HEK293 (cell line): ENCODE data around the gene PPT2.
A peak's percentile ranks its signal among the peaks of the same experiment; 100 is the strongest.

Experiments
- CTCF ChIA-PET: fragments of 350-600 bp; formaldehyde crosslinking; extraction: SDS; loops from one replicate; lab custom pipeline; 2021; ENCODE audit warnings: antibody characterized with exemption; lab: Yijun Ruan, JAX
- POLR2A ChIA-PET: fragments of 300-600 bp; formaldehyde crosslinking; extraction: SDS; loops from one replicate; lab custom pipeline; 2020; ENCODE audit warnings: antibody characterized with exemption, inconsistent platforms; lab: Yijun Ruan, JAX
- H3K27ac ChIP-seq: fragments of 200-500 bp; sonication (Bioruptor generic); 2 replicates; pipeline ENCODE4 v1.5.1; 2014; ENCODE audit warnings: low read depth, low read length, control low read depth, inconsistent platforms; ENCODE audit errors: extremely low read depth
- H3K36me3 ChIP-seq, 2 experiments: fragments of 200-500 bp in 1 of 2; sonication (Bioruptor generic) in 1 of 2; 1 replicate in 1 of 2; 2 replicates in 1 of 2; pipeline ENCODE4 v1.5.1; 2014 to 2017; ENCODE audit warnings: inconsistent platforms in 2 of 2, low read length in 2 of 2; ENCODE audit not compliant: control insufficient read depth in 2 of 2, insufficient read depth in 1 of 2
- H3K4me1 ChIP-seq: fragments of 200-500 bp; sonication (Bioruptor generic); 2 replicates; pipeline ENCODE4 v1.5.1; 2014; ENCODE audit warnings: mild to moderate bottlenecking, low read length, inconsistent platforms; ENCODE audit not compliant: control insufficient read depth, insufficient read depth
- H3K4me3 ChIP-seq: 2 replicates; pipeline ENCODE4 v1.5.1; 2011; ENCODE audit warnings: low read depth, mild to moderate bottlenecking, control low read depth, low read length, moderate library complexity
- H3K9me3 ChIP-seq: fragments of 200-500 bp; sonication (Bioruptor generic); 2 replicates; pipeline ENCODE4 v1.5.1; 2014; ENCODE audit warnings: low read depth, low read length, inconsistent platforms; ENCODE audit not compliant: control insufficient read depth, insufficient read depth
- BCL11B ChIP-seq: fragments of 450-650 bp; formaldehyde crosslinking; IDR thresholded peaks from 2 replicates; pipeline ENCODE4 v1.5.1; 2016; ENCODE audit warnings: low read depth, missing biosample characterization, missing genetic modification characterization
- GFI1B ChIP-seq: fragments of 450-650 bp; formaldehyde crosslinking; IDR thresholded peaks from 2 replicates; pipeline ENCODE4 v1.5.1; 2016; ENCODE audit warnings: missing biosample characterization, missing genetic modification characterization
- GLIS2 ChIP-seq: fragments of 450-650 bp; formaldehyde crosslinking; IDR thresholded peaks from 2 replicates; pipeline ENCODE4 v1.5.1; 2016; ENCODE audit warnings: missing biosample characterization, missing genetic modification characterization
- HOXD13 ChIP-seq: sonication (generic); formaldehyde crosslinking; IDR thresholded peaks from 2 replicates; pipeline ENCODE4 v1.8.0; 2022; ENCODE audit warnings: missing genetic modification reagents, borderline replicate concordance
- KLF17 ChIP-seq: fragments of 450-650 bp; formaldehyde crosslinking; IDR thresholded peaks from 2 replicates; pipeline ENCODE4 v1.5.1; 2016; ENCODE audit warnings: missing biosample characterization, missing genetic modification characterization
- KLF7 ChIP-seq: fragments of 450-650 bp; formaldehyde crosslinking; IDR thresholded peaks from 2 replicates; pipeline ENCODE4 v1.5.1; 2016; ENCODE audit warnings: missing biosample characterization, missing genetic modification characterization, borderline replicate concordance
- MYNN ChIP-seq: fragments of 450-650 bp; formaldehyde crosslinking; IDR thresholded peaks from 2 replicates; pipeline ENCODE4 v1.5.1; 2016; ENCODE audit warnings: missing biosample characterization, missing genetic modification characterization, borderline replicate concordance
- PRDM4 ChIP-seq: fragments of 450-650 bp; formaldehyde crosslinking; IDR thresholded peaks from 2 replicates; pipeline ENCODE4 v1.5.1; 2017; ENCODE audit warnings: missing biosample characterization, missing genetic modification characterization
- PRDM6 ChIP-seq: fragments of 450-650 bp; formaldehyde crosslinking; IDR thresholded peaks from 2 replicates; pipeline ENCODE4 v1.5.1; 2017; ENCODE audit warnings: missing biosample characterization, missing genetic modification characterization
- REPIN1 ChIP-seq: fragments of 450-650 bp; formaldehyde crosslinking; IDR thresholded peaks from 2 replicates; pipeline ENCODE4 v1.5.1; 2017; ENCODE audit warnings: missing biosample characterization, missing genetic modification characterization, low read depth
- WT1 ChIP-seq: fragments of 450-650 bp; formaldehyde crosslinking; IDR thresholded peaks from 2 replicates; pipeline ENCODE4 v1.5.1; 2016; ENCODE audit warnings: missing biosample characterization, missing genetic modification characterization
- ZBTB26 ChIP-seq: fragments of 450-650 bp; formaldehyde crosslinking; optimal IDR thresholded peaks from 2 replicates; pipeline ENCODE3; 2016; ENCODE audit warnings: missing biosample characterization, mild to moderate bottlenecking, missing genetic modification characterization
- ZFHX2 ChIP-seq: fragments of 450-650 bp; formaldehyde crosslinking; conservative IDR thresholded peaks from 2 replicates; pipeline ENCODE4 v1.5.1; 2016; ENCODE audit warnings: missing biosample characterization, missing genetic modification characterization
- ZNF24 ChIP-seq: fragments of 450-650 bp; formaldehyde crosslinking; IDR thresholded peaks from 2 replicates; pipeline ENCODE4 v1.5.1; 2016; ENCODE audit warnings: missing biosample characterization, missing genetic modification characterization
- ZNF266 ChIP-seq: fragments of 450-650 bp; formaldehyde crosslinking; IDR thresholded peaks from 2 replicates; pipeline ENCODE4 v1.5.1; 2016; ENCODE audit warnings: missing biosample characterization, missing genetic modification characterization, low read depth
- ZNF292 ChIP-seq: fragments of 450-650 bp; formaldehyde crosslinking; IDR thresholded peaks from 2 replicates; pipeline ENCODE4 v1.5.1; 2016; ENCODE audit warnings: low read depth, missing biosample characterization, missing genetic modification characterization, borderline replicate concordance
- ZNF335 ChIP-seq: fragments of 450-650 bp; formaldehyde crosslinking; conservative IDR thresholded peaks from 2 replicates; pipeline ENCODE4 v1.5.1; 2016; ENCODE audit warnings: missing biosample characterization, missing genetic modification characterization
- ZNF341 ChIP-seq: fragments of 450-650 bp; formaldehyde crosslinking; IDR thresholded peaks from 2 replicates; pipeline ENCODE4; 2016; ENCODE audit warnings: low read depth, missing biosample characterization, missing genetic modification characterization
- ZNF426 ChIP-seq: fragments of 450-650 bp; formaldehyde crosslinking; IDR thresholded peaks from 2 replicates; pipeline ENCODE4 v1.5.1; 2017; ENCODE audit warnings: missing biosample characterization, missing genetic modification characterization, mild to moderate bottlenecking, inconsistent platforms, moderate library complexity
- ZNF626 ChIP-seq: fragments of 450-650 bp; sonication (Bioruptor Pico); formaldehyde crosslinking; IDR thresholded peaks from 2 replicates; pipeline ENCODE4 v1.5.1; 2018; ENCODE audit warnings: missing biosample characterization, missing genetic modification characterization, inconsistent platforms
- ZNF704 ChIP-seq: fragments of 450-650 bp; formaldehyde crosslinking; IDR thresholded peaks from 2 replicates; pipeline ENCODE4 v1.5.1; 2016; ENCODE audit warnings: missing biosample characterization, missing genetic modification characterization
- ZNF747 ChIP-seq: fragments of 450-650 bp; formaldehyde crosslinking; IDR thresholded peaks from 2 replicates; pipeline ENCODE4 v1.5.1; 2016; ENCODE audit warnings: missing biosample characterization, missing genetic modification characterization
- ZNF830 ChIP-seq: fragments of 450-650 bp; IDR thresholded peaks from 2 replicates; pipeline ENCODE4 v1.5.0; 2018; ENCODE audit warnings: missing biosample characterization, missing genetic modification characterization, low read depth, mild to moderate bottlenecking, moderate library complexity
- ZNF843 ChIP-seq: fragments of 450-650 bp; formaldehyde crosslinking; IDR thresholded peaks from 2 replicates; pipeline ENCODE4 v1.5.1; 2016; ENCODE audit warnings: missing biosample characterization, missing genetic modification characterization
- ZSCAN18 ChIP-seq: fragments of 450-650 bp; formaldehyde crosslinking; IDR thresholded peaks from 2 replicates; pipeline ENCODE4 v1.5.1; 2016; ENCODE audit warnings: missing biosample characterization, missing genetic modification characterization

PPT2 gene

GRCh38 chr6:32152769-32153563 is 975 bp upstream of the PPT2 start:
- peaks cover 7% of the 10 kb centered on the region; the same call in 1 of the 2 replicates for H3K4me1 ChIP-seq
- H3K9me3 ChIP-seq, result no peaks in the 10 kb centered on the region
- ChIA-PET CTCF (interaction anchor here (0.6 to 1.7 kb wide), 9 partner anchors 11 to 1224 kb away, joined by 3 to 8 read pairs (median 4); partner anchors contain the start of gene EGFL8), POLR2A (interaction anchor here (0.6 to 3.4 kb wide), 11 partner anchors 8 to 817 kb away, joined by 3 to 38 read pairs (median 6); partner anchors contain the start of genes AGPAT1, ATF6B, DDX39B and FKBPL)
- peak overlapping the region; percentile 80 for H3K27ac ChIP-seq
- peak overlapping the region; percentile 66 for H3K4me3 ChIP-seq
- peaks cover 17 to 29% of the 10 kb centered on the region in 2 experiments for H3K36me3 ChIP-seq
- TF ChIP-seq ZNF292 (no peak), ZNF24 (tag by site-specific recombination) (no peak), ZNF341 (0 out of 2 replicates have a peak, but pooled peaks have one; percentile 11), ZFHX2 (tag by site-specific recombination) (peak; percentile 82), BCL11B (tag by site-specific recombination) (0 out of 2 replicates have a peak, but pooled peaks have one; percentile 12), ZNF626 (tag by site-specific recombination) (no peak), KLF17 (peak; percentile 53; the same call in 1 of the 2 replicates), HOXD13 (CRISPR knock-in tag) (peak; percentile 52; the same call in 1 of the 2 replicates), GLIS2 (tag by site-specific recombination) (peak; percentile 60), PRDM4 (no peak), ZNF335 (tag by site-specific recombination) (peak; percentile 33), GFI1B (peak; percentile 63; the same call in 1 of the 2 replicates), MYNN (tag by site-specific recombination) (peak; percentile 87), ZSCAN18 (tag by site-specific recombination) (no peak), ZBTB26 (tag by site-specific recombination) (peak; percentile 10), ZNF266 (tag by site-specific recombination) (no peak), ZNF830 (tag by site-specific recombination) (no peak), PRDM6 (tag by site-specific recombination) (peak; percentile 49; the same call in 1 of the 2 replicates), KLF7 (tag by site-specific recombination) (0 out of 2 replicates have a peak, but pooled peaks have one; percentile 27), ZNF843 (tag by site-specific recombination) (peak; percentile 50; the same call in 1 of the 2 replicates), WT1 (tag by site-specific recombination) (peak; percentile 34), REPIN1 (tag by site-specific recombination) (no peak), ZNF704 (tag by site-specific recombination) (no peak), ZNF747 (tag by site-specific recombination) (no peak), ZNF426 (tag by site-specific recombination) (no peak)
